Gastrocnemius medialis (tissue), 4 donors: Measurements from ENCODE around the gene CDKAL1.

Source experiments
- POLR2A ChIP-seq, 2 donors: fragments of 450-650 bp; IDR thresholded peaks; one replicate each; pipeline ENCODE4 v1.6.1; 2017; ENCODE audit warnings: antibody characterized with exemption in 2 of 2, mild to moderate bottlenecking in 2 of 2, moderate library complexity in 2 of 2
- TF ChIP-seq, protein P1 (sequence below), 5 experiments: fragments of 450-650 bp in 3 of 5; fragments of 200-600 bp in 2 of 5; sonication (generic) in 2 of 5; IDR thresholded peaks in 4 of 5; conservative IDR thresholded peaks in 1 of 5; 1 replicate in 4 of 5; 2 replicates in 1 of 5; pipeline ENCODE4 v1.5.1; 2016 to 2019; ENCODE audit warnings: antibody characterized with exemption in 5 of 5, mild to moderate bottlenecking in 3 of 5, moderate library complexity in 3 of 5

DNA sequence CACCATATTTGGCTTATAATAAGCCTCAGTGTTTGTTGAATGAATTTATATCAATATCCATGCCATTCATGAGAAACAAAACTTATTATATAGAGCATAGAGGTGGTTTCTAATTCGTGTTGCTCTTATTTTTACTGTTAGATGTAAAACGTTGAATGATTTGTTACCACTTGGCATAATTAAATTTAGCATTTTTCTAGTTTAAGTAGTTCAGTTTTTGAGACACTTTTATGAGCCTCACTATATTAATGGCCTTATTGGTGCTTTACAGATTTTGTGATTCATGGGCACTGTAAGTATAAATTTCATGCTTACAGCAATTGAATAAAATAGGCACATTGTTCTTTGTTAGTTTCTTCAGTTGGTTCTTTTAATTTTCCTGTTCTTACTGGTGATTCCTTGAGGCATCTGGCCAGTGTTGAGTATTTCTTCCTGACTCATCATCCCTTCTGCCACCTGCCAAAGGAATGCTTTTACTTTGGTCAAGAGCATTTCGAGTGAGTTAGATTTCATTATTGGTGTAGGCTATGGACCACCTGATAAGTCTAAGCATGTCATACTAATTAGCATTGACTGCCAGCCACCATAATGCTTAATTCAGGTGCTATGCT lies 34.8 kb downstream of the CDKAL1 start:
- TF ChIP-seq, protein P1, sequence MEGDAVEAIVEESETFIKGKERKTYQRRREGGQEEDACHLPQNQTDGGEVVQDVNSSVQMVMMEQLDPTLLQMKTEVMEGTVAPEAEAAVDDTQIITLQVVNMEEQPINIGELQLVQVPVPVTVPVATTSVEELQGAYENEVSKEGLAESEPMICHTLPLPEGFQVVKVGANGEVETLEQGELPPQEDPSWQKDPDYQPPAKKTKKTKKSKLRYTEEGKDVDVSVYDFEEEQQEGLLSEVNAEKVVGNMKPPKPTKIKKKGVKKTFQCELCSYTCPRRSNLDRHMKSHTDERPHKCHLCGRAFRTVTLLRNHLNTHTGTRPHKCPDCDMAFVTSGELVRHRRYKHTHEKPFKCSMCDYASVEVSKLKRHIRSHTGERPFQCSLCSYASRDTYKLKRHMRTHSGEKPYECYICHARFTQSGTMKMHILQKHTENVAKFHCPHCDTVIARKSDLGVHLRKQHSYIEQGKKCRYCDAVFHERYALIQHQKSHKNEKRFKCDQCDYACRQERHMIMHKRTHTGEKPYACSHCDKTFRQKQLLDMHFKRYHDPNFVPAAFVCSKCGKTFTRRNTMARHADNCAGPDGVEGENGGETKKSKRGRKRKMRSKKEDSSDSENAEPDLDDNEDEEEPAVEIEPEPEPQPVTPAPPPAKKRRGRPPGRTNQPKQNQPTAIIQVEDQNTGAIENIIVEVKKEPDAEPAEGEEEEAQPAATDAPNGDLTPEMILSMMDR (IDR thresholded peaks at IDR 0.05 in 4 of 5, conservative IDR thresholded peaks at IDR 0.05 in 1 of 5), result no peak
- TF ChIP-seq POLR2A (IDR thresholded peaks at IDR 0.05), result no peak
